SU-DHL-6 (cell line): ENCODE measurements around the gene LGR6.

Source experiments
- EZH2phosphoT487 ChIP-seq: fragments of 200-600 bp; sonication (generic), shearing (Covaris generic); conservative IDR thresholded peaks from 2 replicates; pipeline ENCODE4 v1.6.1; 2018; ENCODE audit warnings: mild to moderate bottlenecking, antibody characterized with exemption, low read length, moderate library complexity, mixed read lengths
- TF ChIP-seq, protein P1 (sequence below): fragments of 200-600 bp; sonication (generic); IDR thresholded peaks from one replicate; pipeline ENCODE4 v1.5.1; 2017; ENCODE audit warnings: antibody characterized with exemption, mild to moderate bottlenecking, low read length, moderate library complexity; ENCODE audit not compliant: insufficient read depth, poor library complexity, severe bottlenecking

DNA sequence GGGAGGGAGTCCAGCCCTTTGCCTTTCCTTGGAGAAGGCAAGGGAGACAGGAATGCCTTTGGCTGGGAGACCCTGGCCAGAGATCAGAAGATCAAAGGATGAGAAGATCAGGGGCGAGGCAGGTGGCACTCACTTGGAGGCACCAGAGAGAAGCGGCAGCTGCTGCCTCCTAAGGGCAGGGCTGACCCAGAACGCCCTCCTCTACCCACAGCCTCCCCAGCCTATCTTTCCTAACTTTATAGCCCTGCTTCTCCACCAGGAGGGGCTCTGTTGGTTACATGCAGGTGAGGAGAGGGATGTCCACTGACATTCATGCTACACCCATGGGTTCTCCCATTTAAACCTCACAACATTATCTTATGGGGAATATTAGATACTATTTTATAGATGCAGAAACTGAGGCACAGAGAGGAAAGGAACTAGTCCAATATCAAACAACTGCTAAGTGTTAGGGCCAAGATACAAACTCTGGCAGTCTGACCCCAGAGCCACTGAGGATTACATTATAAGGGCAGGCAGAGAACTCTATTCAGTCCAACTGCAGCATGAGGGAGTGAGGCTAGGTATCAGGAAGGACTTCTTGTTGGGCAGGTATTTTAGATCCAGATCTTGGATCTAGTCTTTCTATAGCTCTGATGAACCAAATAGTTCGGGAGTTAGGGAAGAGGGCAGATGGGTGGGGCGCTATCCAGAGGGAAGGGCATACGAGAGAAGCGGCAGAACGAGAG lies 19.9 kb downstream of the LGR6 start:
- TF ChIP-seq, protein P1, sequence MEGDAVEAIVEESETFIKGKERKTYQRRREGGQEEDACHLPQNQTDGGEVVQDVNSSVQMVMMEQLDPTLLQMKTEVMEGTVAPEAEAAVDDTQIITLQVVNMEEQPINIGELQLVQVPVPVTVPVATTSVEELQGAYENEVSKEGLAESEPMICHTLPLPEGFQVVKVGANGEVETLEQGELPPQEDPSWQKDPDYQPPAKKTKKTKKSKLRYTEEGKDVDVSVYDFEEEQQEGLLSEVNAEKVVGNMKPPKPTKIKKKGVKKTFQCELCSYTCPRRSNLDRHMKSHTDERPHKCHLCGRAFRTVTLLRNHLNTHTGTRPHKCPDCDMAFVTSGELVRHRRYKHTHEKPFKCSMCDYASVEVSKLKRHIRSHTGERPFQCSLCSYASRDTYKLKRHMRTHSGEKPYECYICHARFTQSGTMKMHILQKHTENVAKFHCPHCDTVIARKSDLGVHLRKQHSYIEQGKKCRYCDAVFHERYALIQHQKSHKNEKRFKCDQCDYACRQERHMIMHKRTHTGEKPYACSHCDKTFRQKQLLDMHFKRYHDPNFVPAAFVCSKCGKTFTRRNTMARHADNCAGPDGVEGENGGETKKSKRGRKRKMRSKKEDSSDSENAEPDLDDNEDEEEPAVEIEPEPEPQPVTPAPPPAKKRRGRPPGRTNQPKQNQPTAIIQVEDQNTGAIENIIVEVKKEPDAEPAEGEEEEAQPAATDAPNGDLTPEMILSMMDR: no peak
- no peak for TF ChIP-seq EZH2phosphoT487
